Right kidney (tissue), 1 donor: ENCODE results near the gene SLC5A9.
"Not testable (repeated sequence)": the region's sequence is repeated elsewhere in the genome, so short reads cannot be mapped to it uniquely, and the experiment has no call there.

Experiments used
- DNase-seq: peaks from one replicate; pipeline ENCODE4 v3.0.0-alpha.2; 2016

The SLC5A9 gene

GRCh38 chr1:48213462-48213861, 9.1 kb upstream of the SLC5A9 start:
- DNase-seq: not testable (repeated sequence)

GRCh38 chr1:48214366-48214765, 8.2 kb upstream of the SLC5A9 start:
- DNase-seq: not testable (repeated sequence)

- no peak for DNase-seq
Observed at GRCh38 chr1:48214820-48215219, 7.7 kb upstream of the SLC5A9 start.

- no peak for DNase-seq
Observed at GRCh38 chr1:48215222-48215621, 7.3 kb upstream of the SLC5A9 start.

- DNase-seq: no peak
Observed at GRCh38 chr1:48215889-48216288, 6.6 kb upstream of the SLC5A9 start.

GRCh38 chr1:48216313-48216712, 6.2 kb upstream of the SLC5A9 start:
- DNase-seq: no peak

GRCh38 chr1:48216941-48217340, 5.6 kb upstream of the SLC5A9 start:
- no peak for DNase-seq

- no peak for DNase-seq
Observed at GRCh38 chr1:48217856-48218255, 4.7 kb upstream of the SLC5A9 start.

- no peak for DNase-seq
Observed at GRCh38 chr1:48219803-48220202, 2.7 kb upstream of the SLC5A9 start.

GRCh38 chr1:48221122-48221521, 1.4 kb upstream of the SLC5A9 start:
- DNase-seq: no peak

- DNase-seq: no peak
Observed at GRCh38 chr1:48221657-48222056, 859 bp upstream of the SLC5A9 start.

- DNase-seq: no peak
Observed at GRCh38 chr1:48223366-48224240, 1.1 kb downstream of the SLC5A9 start.

- no peak for DNase-seq
Observed at GRCh38 chr1:48224791-48225190, 2.3 kb downstream of the SLC5A9 start.

- no peak for DNase-seq
Observed at GRCh38 chr1:48225579-48225978, 3.1 kb downstream of the SLC5A9 start.

GRCh38 chr1:48227165-48228013, 4.9 kb downstream of the SLC5A9 start:
- no peak for DNase-seq

- DNase-seq: no peak
Observed at GRCh38 chr1:48228156-48228555, 5.6 kb downstream of the SLC5A9 start.

GRCh38 chr1:48229317-48229716, 6.8 kb downstream of the SLC5A9 start:
- DNase-seq: no peak

- no peak for DNase-seq
Observed at GRCh38 chr1:48230236-48230635, 7.7 kb downstream of the SLC5A9 start.

GRCh38 chr1:48232722-48233121, 10.2 kb downstream of the SLC5A9 start:
- DNase-seq: no peak

GRCh38 chr1:48233666-48234485, 11.4 kb downstream of the SLC5A9 start:
- no peak for DNase-seq

GRCh38 chr1:48235652-48236051, 13.1 kb downstream of the SLC5A9 start:
- DNase-seq: no peak

- peak; percentile 54 for DNase-seq
Observed at GRCh38 chr1:48236716-48237470, 14.4 kb downstream of the SLC5A9 start.
